Liver (tissue), 9 donors: ENCODE results near the gene CYFIP1. TPM values are rescaled to one million over a fixed set of nuclear protein-coding genes. Genes with fewer than 3 reads are reported as not detected.

ENCODE experiments used
- DNase-seq: peaks from one replicate; pipeline ENCODE4 v3.0.0-alpha.2; 2017; ENCODE audit warnings: low spot score
- H3K27ac ChIP-seq, 2 donors: one replicate each; pipeline ENCODE4 v1.7.0; 2013; ENCODE audit warnings: inconsistent platforms in 2 of 2, low read length in 2 of 2, control low read depth in 1 of 2, low read depth in 1 of 2, mild to moderate bottlenecking in 1 of 2
- H3K27me3 ChIP-seq, 4 donors: one replicate each; pipeline versions ENCODE4 v1.6.1 to v1.7.0; 2013; ENCODE audit warnings: low read length in 3 of 4, inconsistent platforms in 1 of 4, mild to moderate bottlenecking in 1 of 4, moderate library complexity in 1 of 4; ENCODE audit not compliant: control insufficient read depth in 4 of 4, insufficient read depth in 4 of 4
- H3K36me3 ChIP-seq, 4 donors: one replicate each; pipeline versions ENCODE4 v1.6.1 to v1.7.0; 2013; ENCODE audit warnings: low read length in 3 of 4, mild to moderate bottlenecking in 3 of 4, low read depth in 1 of 4, moderate library complexity in 1 of 4; ENCODE audit not compliant: control insufficient read depth in 4 of 4, insufficient read depth in 3 of 4
- H3K4me1 ChIP-seq, 4 donors: one replicate each; pipeline versions ENCODE4 v1.6.1 to v1.7.0; 2013; ENCODE audit warnings: low read length in 3 of 4, mild to moderate bottlenecking in 3 of 4, moderate library complexity in 1 of 4; ENCODE audit not compliant: control insufficient read depth in 4 of 4, insufficient read depth in 4 of 4
- H3K4me3 ChIP-seq, 3 donors: one replicate each; pipeline versions ENCODE4 v1.6.1 to v1.7.0; 2013; ENCODE audit warnings: low read length in 3 of 3, control low read depth in 1 of 3, low read depth in 1 of 3, mild to moderate bottlenecking in 1 of 3
- H3K9ac ChIP-seq, 2 donors: one replicate each; pipeline ENCODE4 v1.7.0; 2013; ENCODE audit warnings: low read length in 2 of 2, mild to moderate bottlenecking in 2 of 2, moderate library complexity in 2 of 2, control low read depth in 1 of 2, low read depth in 1 of 2
- H3K9me3 ChIP-seq, 4 donors: one replicate each; pipeline versions ENCODE4 v1.6.1 to v1.7.0; 2013; ENCODE audit warnings: low read length in 3 of 4; ENCODE audit not compliant: control insufficient read depth in 4 of 4
- ATF3 ChIP-seq: IDR thresholded peaks from 2 replicates; pipeline ENCODE4 v1.6.1; 2016; ENCODE audit warnings: antibody characterized with exemption
- CTCF ChIP-seq: fragments of 150-350 bp; IDR thresholded peaks from 2 replicates; pipeline ENCODE4 v1.5.1; 2017; ENCODE audit warnings: improper control_type of control experiment, low read depth, low read length; ENCODE audit not compliant: missing input control
- EGR1 ChIP-seq, 2 donors: IDR thresholded peaks; 2 replicates each; pipeline ENCODE4 v1.6.1; 2016 to 2018; ENCODE audit warnings: antibody characterized with exemption in 2 of 2, low read depth in 2 of 2
- FOXA1 ChIP-seq: IDR thresholded peaks from 2 replicates; pipeline ENCODE4 v1.6.1; 2016; ENCODE audit warnings: antibody characterized with exemption
- FOXA2 ChIP-seq: IDR thresholded peaks from 2 replicates; pipeline ENCODE4 v1.6.1; 2016; ENCODE audit warnings: antibody characterized with exemption
- GABPA ChIP-seq, 2 donors: IDR thresholded peaks in 1 of 2; conservative IDR thresholded peaks in 1 of 2; 2 replicates each; pipeline ENCODE4 v1.6.1; 2016; ENCODE audit warnings: antibody characterized with exemption in 2 of 2, mild to moderate bottlenecking in 1 of 2, moderate library complexity in 1 of 2
- HNF4A ChIP-seq, 2 donors: conservative IDR thresholded peaks; 2 replicates each; pipeline ENCODE4 v1.6.1; 2016; ENCODE audit warnings: antibody characterized with exemption in 2 of 2, mild to moderate bottlenecking in 2 of 2
- HNF4G ChIP-seq: IDR thresholded peaks from 2 replicates; pipeline ENCODE4 v1.6.1; 2016; ENCODE audit warnings: antibody characterized with exemption
- JUND ChIP-seq, 2 donors: IDR thresholded peaks; 2 replicates each; pipeline ENCODE4 v1.6.1; 2016; ENCODE audit warnings: antibody characterized with exemption in 2 of 2
- MAX ChIP-seq: IDR thresholded peaks from 2 replicates; pipeline ENCODE4 v1.6.1; 2016; ENCODE audit warnings: antibody characterized with exemption
- NR2F2 ChIP-seq: IDR thresholded peaks from 2 replicates; pipeline ENCODE4 v1.6.1; 2016; ENCODE audit warnings: antibody characterized with exemption
- RAD21 ChIP-seq, 2 donors: IDR thresholded peaks; 2 replicates each; pipeline ENCODE4 v1.6.1; 2016; ENCODE audit warnings: antibody characterized with exemption in 2 of 2, mild to moderate bottlenecking in 2 of 2
- REST ChIP-seq: IDR thresholded peaks from 2 replicates; pipeline ENCODE4 v1.6.1; 2016; ENCODE audit warnings: antibody characterized with exemption, mild to moderate bottlenecking
- RXRA ChIP-seq, 2 donors: IDR thresholded peaks; 2 replicates each; pipeline ENCODE4 v1.6.1; 2017 to 2018; ENCODE audit warnings: antibody characterized with exemption in 2 of 2, mild to moderate bottlenecking in 1 of 2
- TAF1 ChIP-seq: conservative IDR thresholded peaks from 2 replicates; pipeline ENCODE4 v1.6.1; 2016; ENCODE audit warnings: antibody characterized with exemption, mild to moderate bottlenecking
- YY1 ChIP-seq: IDR thresholded peaks from 2 replicates; pipeline ENCODE4 v1.6.1; 2016; ENCODE audit warnings: antibody characterized with exemption, mild to moderate bottlenecking
- ZBTB33 ChIP-seq: IDR thresholded peaks from 2 replicates; pipeline ENCODE4 v1.6.1; 2016; ENCODE audit warnings: antibody characterized with exemption
- WGBS: extraction: QIAGEN DNeasy Blood & Tissue Kit; methylation state at CpG from one replicate; pipeline ENCODE4 v1.1.7; 2013; 5-methylcytosine and 5-hydroxymethylcytosine counted together
- polyA plus RNA-seq, 2 donors: library from polyadenylated mRNA; stranded (reverse) in 1 of 2; unstranded in 1 of 2; fragments of 200-250 nt in 1 of 2; fragments of >200 nt in 1 of 2; fragmentation: Nextera tagmentation in 1 of 2; extraction: Ambion mirVana in 1 of 2; gene quantifications; one replicate each; pipeline versions ENCODE4 v1.2.1 to v1.2.3, GENCODE V29; 2013 to 2015
- total RNA-seq, 2 donors: library from RNA; depleted of rRNA; stranded (reverse); fragments of >200 nt; gene quantifications; one replicate each; pipeline ENCODE4 v1.2.3, GENCODE V29; 2014
- donor health status: healthy.
- donor health status: healthy.
- donor health status: healthy.
- donor health status: healthy.
- donor health status: healthy.

CYFIP1 gene
- total and polyA plus RNA-seq, 4 donors: 13.5 to 48.3 (median 38.3) TPM

GRCh38 chr15:22846073-22846472 is 134.1 kb downstream of the CYFIP1 start (continued):
- TF ChIP-seq REST (no peak), HNF4A (conservative IDR thresholded peaks at IDR 0.05) (no peak), ATF3 (no peak), TAF1 (no peak)

- H3K36me3 ChIP-seq: peaks cover 5 to 20% (median 11%) of the 10 kb centered on the region in 4 donors
- H3K27ac ChIP-seq: no peak overlapping the region
- H3K4me3 ChIP-seq: no peak overlapping the region
- H3K4me1 ChIP-seq: peaks cover 0 to 3% (median 0%) of the 10 kb centered on the region in 4 donors
- TF ChIP-seq ATF3: no peak
- TF ChIP-seq FOXA1: no peak
- TF ChIP-seq NR2F2: no peak
- no peak for TF ChIP-seq FOXA2
- TF ChIP-seq TAF1: no peak
- no peak for TF ChIP-seq JUND (IDR thresholded peaks at IDR 0.05)
- no peak for TF ChIP-seq YY1
- TF ChIP-seq ZBTB33: no peak
- TF ChIP-seq RAD21 (IDR thresholded peaks at IDR 0.05): no peak
- no peak for TF ChIP-seq CTCF
- TF ChIP-seq HNF4A (conservative IDR thresholded peaks at IDR 0.05): no peak
- no peak for TF ChIP-seq EGR1 (IDR thresholded peaks at IDR 0.05; ENCODE audit: low read depth in 2 of 2)
- no peak for TF ChIP-seq MAX
- TF ChIP-seq HNF4G: no peak
- no peak for TF ChIP-seq REST
- no peak for TF ChIP-seq GABPA (IDR thresholded peaks at IDR 0.05 in 1 of 2, conservative IDR thresholded peaks at IDR 0.05 in 1 of 2)
- TF ChIP-seq RXRA (IDR thresholded peaks at IDR 0.05): no peak
- H3K9ac ChIP-seq: no peak overlapping the region
- H3K9me3 ChIP-seq: no peaks in the 10 kb centered on the region
- H3K27me3 ChIP-seq: no peaks in the 10 kb centered on the region
- no peak for DNase-seq
- WGBS: 87% methylated on average over 2 of the region's 2 CpGs
These were observed 134.8 kb downstream of the CYFIP1 start for GRCh38 chr15:22845289-22845900.
